NCI-H510A treated with DMSO at 0.1 percent for 48 hours (cell line): ENCODE data around the gene OTC.

ENCODE experiments used
- DNase-seq: peaks from one replicate; lab custom pipeline; 2025; lab: John Stamatoyannopoulos, UW

Gene OTC

DNA sequence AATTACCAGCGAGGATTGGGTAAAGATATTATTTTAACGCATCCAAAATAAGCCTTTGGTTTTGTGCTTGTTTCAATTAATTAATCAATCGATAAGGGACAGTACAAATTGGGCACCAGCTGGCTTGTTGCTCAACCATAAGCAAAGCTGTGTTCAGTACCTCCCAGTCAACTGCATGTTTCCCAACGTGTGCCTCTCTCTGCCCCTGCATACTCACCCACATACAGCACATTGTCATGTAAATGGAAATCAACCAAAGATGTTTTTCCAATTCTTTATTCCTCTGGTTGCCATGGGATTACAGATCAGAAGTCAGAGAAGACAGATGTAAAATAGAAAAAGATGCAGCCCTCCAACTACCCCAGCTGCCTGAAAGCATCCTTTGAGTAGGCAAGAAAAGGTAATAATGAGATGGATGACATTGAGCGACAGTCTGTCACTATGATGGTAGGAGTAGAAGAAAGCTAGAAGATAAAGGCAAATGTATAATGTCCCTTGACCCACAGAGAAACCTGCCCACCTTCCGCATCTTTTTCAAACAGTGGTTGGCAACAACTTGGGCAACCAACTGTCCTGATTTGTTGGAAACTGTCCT, 116.3 kb downstream of the OTC start:
- DNase-seq = no peak
